ENCODE measurements around the gene CDPF1. TPM values are rescaled to one million over a fixed set of nuclear protein-coding genes. Genes with fewer than 3 reads are reported as not detected.

CDPF1 gene
- total RNA-seq, 3 donors from 2014 or later = 7.5 to 16.6 (median 13.3) TPM

DNA sequence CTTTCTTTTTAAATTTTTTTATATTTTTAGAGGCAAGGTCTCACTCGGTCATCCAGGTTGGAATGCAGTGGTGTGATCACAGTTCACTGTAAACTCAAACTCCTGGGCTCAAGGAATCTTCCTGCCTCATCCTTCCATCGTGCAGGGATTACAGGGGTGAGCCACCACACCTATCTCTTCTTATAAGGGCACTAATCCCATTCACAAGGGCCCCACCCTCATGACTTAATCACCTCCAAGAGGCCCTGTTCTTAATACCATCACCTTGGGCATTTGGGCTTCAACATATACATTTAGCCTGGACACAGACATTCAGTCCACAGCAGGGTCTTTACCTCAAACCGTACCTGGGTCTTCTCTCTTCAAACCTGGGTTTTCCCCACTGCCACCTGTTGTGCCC, 42.1 kb upstream of the CDPF1 start:
- Histone ChIP-seq H3K9me3 (peaks cover 5 to 10% of the 10 kb centered on the region in 2 donors), H3K4me3 (no peak overlapping the region), H3K27me3 (no peaks in the 10 kb centered on the region), H3K27ac (peak overlapping the region in 1 of 2 donors; percentile 36), H3K4me1 (peaks cover 0 to 3% of the 10 kb centered on the region in 2 donors), H3K36me3 (peaks cover 11% of the 10 kb centered on the region)
- intact Hi-C loops (cut with DNase I; ENCODE audit: low total_unique reads) = loop anchor here (10.0 kb wide), 2 partner anchors 157 to 297 kb away; no protein-coding TSS in a partner anchor
- TF ChIP-seq POLR2A (IDR thresholded peaks at IDR 0.05) = no peak
- TF ChIP-seq, protein P1, sequence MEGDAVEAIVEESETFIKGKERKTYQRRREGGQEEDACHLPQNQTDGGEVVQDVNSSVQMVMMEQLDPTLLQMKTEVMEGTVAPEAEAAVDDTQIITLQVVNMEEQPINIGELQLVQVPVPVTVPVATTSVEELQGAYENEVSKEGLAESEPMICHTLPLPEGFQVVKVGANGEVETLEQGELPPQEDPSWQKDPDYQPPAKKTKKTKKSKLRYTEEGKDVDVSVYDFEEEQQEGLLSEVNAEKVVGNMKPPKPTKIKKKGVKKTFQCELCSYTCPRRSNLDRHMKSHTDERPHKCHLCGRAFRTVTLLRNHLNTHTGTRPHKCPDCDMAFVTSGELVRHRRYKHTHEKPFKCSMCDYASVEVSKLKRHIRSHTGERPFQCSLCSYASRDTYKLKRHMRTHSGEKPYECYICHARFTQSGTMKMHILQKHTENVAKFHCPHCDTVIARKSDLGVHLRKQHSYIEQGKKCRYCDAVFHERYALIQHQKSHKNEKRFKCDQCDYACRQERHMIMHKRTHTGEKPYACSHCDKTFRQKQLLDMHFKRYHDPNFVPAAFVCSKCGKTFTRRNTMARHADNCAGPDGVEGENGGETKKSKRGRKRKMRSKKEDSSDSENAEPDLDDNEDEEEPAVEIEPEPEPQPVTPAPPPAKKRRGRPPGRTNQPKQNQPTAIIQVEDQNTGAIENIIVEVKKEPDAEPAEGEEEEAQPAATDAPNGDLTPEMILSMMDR (IDR thresholded peaks at IDR 0.05) = no peak
- no peak for TF ChIP-seq POLR2AphosphoS5 (IDR thresholded peaks at IDR 0.05)
- DNase-seq (ENCODE audit: low spot score in 2 of 2) = no peak

GRCh38 chr22:46290843-46291785, 41.0 kb upstream of the CDPF1 start:
- Histone ChIP-seq H3K9me3 (peaks cover 5 to 10% of the 10 kb centered on the region in 2 donors), H3K4me3 (no peak overlapping the region), H3K27me3 (no peaks in the 10 kb centered on the region), H3K36me3 (peaks cover 11% of the 10 kb centered on the region), H3K4me1 (no peaks in the 10 kb centered on the region), H3K27ac (no peak overlapping the region)
- TF ChIP-seq POLR2AphosphoS5 (IDR thresholded peaks at IDR 0.05) (no peak), POLR2A (IDR thresholded peaks at IDR 0.05) (no peak)
- TF ChIP-seq, protein P1 (IDR thresholded peaks at IDR 0.05) = no peak
- intact Hi-C loops (cut with DNase I; ENCODE audit: low total_unique reads) = loop anchor here (10.0 kb wide), 2 partner anchors 156 to 296 kb away; no protein-coding TSS in a partner anchor
- DNase-seq (ENCODE audit: low spot score in 2 of 2) = no peak

GRCh38 chr22:46290121-46290842, 40.2 kb upstream of the CDPF1 start:
- H3K27me3 ChIP-seq = no peaks in the 10 kb centered on the region
- no peaks in the 10 kb centered on the region for H3K4me1 ChIP-seq
- DNase-seq (ENCODE audit: low spot score in 2 of 2) = no peak
- TF ChIP-seq POLR2A (IDR thresholded peaks at IDR 0.05) (no peak), POLR2AphosphoS5 (IDR thresholded peaks at IDR 0.05) (no peak)
- peaks cover 11% of the 10 kb centered on the region for H3K36me3 ChIP-seq
- no peak overlapping the region for H3K4me3 ChIP-seq
- intact Hi-C loops (cut with DNase I; ENCODE audit: low total_unique reads) = loop anchor here (10.0 kb wide), 2 partner anchors 155 to 295 kb away; no protein-coding TSS in a partner anchor
- no peak overlapping the region for H3K27ac ChIP-seq
- peaks cover 5 to 10% of the 10 kb centered on the region in 2 donors for H3K9me3 ChIP-seq

- Histone ChIP-seq H3K27ac (no peak overlapping the region), H3K4me3 (no peak overlapping the region), H3K36me3 (peaks cover 11% of the 10 kb centered on the region), H3K9me3 (peaks cover 5 to 10% of the 10 kb centered on the region in 2 donors), H3K27me3 (no peaks in the 10 kb centered on the region), H3K4me1 (no peaks in the 10 kb centered on the region)
- intact Hi-C loops (cut with DNase I; ENCODE audit: low total_unique reads) = no loop called here
- no peak for DNase-seq (ENCODE audit: low spot score in 2 of 2)
- TF ChIP-seq, protein P1 (IDR thresholded peaks at IDR 0.05) = no peak
- TF ChIP-seq POLR2A (IDR thresholded peaks at IDR 0.05) (no peak), POLR2AphosphoS5 (IDR thresholded peaks at IDR 0.05) (no peak)
Measured at GRCh38 chr22:46289244-46289891, 39.3 kb upstream of the CDPF1 start.

DNA sequence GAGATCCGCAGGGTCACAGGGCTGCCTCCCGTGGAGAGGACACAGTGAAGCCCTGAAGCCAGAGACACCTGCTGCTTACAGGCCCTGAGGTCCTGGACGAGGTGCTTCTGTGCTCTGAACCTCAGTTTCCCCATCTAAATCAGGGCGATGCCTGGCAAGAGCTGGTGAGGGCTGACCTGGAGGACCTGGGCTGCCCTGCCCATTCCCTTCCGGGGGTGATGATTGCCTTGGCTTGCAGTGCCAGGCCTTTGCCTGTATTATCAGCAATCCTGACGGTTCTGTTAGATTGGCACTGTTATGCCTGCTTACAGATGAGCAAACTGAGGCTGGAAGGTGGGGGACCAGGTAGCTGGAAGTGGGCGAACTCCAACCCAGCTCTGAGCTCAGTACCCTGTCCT, 38.8 kb upstream of the CDPF1 start:
- peaks cover 5 to 10% of the 10 kb centered on the region in 2 donors for H3K9me3 ChIP-seq
- H3K36me3 ChIP-seq = peaks cover 11% of the 10 kb centered on the region
- no peaks in the 10 kb centered on the region for H3K27me3 ChIP-seq
- DNase-seq (ENCODE audit: low spot score in 2 of 2) = no peak
- TF ChIP-seq POLR2A (IDR thresholded peaks at IDR 0.05) (no peak), POLR2AphosphoS5 (IDR thresholded peaks at IDR 0.05) (no peak)
- TF ChIP-seq, protein P1 (IDR thresholded peaks at IDR 0.05) = no peak
- no peak overlapping the region for H3K4me3 ChIP-seq
- H3K4me1 ChIP-seq = no peaks in the 10 kb centered on the region
- H3K27ac ChIP-seq = no peak overlapping the region
- intact Hi-C loops (cut with DNase I; ENCODE audit: low total_unique reads) = no loop called here
